HG03354 (cell line): ENCODE measurements around the gene MBD5.

ENCODE experiments used
- ATAC-seq: cut with Tn5 transposase; IDR thresholded peaks from one replicate; pipeline ENCODE4 v1.9.1; 2021; ENCODE audit warnings: mild to moderate bottlenecking; ENCODE audit not compliant: unreplicated experiment, poor library complexity, severe bottlenecking

MBD5 gene

GRCh38 chr2:148375214-148375613 lies 354.3 kb downstream of the MBD5 start:
- ATAC-seq: no peak

- no peak for ATAC-seq
Measured at GRCh38 chr2:148391324-148391723, 370.4 kb downstream of the MBD5 start.

- no peak for ATAC-seq
Measured at GRCh38 chr2:148402786-148403185, 381.9 kb downstream of the MBD5 start.

- ATAC-seq: no peak
Measured at GRCh38 chr2:148410899-148411298, 390.0 kb downstream of the MBD5 start.

DNA sequence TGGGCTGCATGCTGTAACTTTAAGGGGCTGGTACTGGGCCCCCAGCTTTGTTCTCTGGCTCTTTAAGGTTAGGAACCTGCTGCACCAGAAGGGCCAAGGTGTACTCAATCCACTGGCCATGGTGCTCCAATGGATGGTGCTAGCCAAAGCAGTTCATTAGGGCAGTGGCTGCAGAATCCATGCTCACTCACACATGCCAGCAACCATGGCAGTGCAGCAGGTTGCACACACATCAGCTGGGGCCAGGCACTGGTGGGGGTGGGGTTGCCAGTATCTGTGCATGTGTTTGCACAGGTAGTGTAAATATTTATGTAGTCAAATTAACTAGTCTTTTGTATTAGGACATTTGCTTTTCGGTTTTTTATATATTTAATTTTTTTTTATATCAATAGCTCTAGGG lies 395.4 kb downstream of the MBD5 start:
- no peak for ATAC-seq

- no peak for ATAC-seq
Measured at GRCh38 chr2:148430101-148430500, 409.2 kb downstream of the MBD5 start.

GRCh38 chr2:148447877-148448276 lies 427.0 kb downstream of the MBD5 start:
- no peak for ATAC-seq

- no peak for ATAC-seq
Measured at GRCh38 chr2:148450531-148450930, 429.6 kb downstream of the MBD5 start.

DNA sequence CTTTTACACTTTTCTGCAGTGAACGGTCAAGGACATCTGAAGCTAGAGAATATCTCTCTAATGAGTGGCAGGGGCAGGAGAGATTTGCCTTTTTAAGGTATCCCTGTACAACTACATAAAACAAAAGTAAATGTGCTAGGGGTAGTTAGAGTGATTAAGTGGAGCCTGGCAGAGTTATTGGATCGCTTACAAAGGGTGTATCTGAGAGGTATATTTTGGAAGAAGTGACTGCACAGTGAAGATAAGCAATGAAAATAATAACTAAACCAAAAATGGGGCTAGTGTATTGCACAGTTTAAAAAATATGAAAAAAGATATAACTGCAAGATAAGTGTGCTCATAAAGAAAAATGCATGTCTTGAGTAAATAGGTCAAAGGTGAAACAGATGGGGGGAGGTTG lies 430.2 kb downstream of the MBD5 start:
- ATAC-seq: no peak

GRCh38 chr2:148455791-148456190 lies 434.9 kb downstream of the MBD5 start:
- ATAC-seq: no peak

DNA sequence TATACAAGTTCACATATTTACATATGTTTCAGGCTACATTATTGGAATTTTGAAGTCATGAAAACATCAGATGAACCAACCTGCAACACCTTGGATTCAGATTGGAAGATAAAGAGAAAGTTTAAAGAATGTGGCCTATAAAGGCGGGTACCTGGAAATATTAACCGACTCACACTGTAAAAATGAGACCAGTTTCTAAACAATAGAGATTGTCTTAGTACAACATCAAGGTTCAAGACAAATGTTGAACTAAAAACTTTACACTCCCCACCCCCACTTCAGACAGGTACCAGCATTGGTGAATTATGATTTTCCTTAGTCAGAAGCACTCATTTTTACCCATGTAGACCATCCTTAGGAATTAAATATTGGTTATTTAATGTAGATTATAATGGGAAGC lies 437.3 kb downstream of the MBD5 start:
- ATAC-seq: no peak

GRCh38 chr2:148459377-148459778 lies 438.5 kb downstream of the MBD5 start:
- ATAC-seq: no peak

DNA sequence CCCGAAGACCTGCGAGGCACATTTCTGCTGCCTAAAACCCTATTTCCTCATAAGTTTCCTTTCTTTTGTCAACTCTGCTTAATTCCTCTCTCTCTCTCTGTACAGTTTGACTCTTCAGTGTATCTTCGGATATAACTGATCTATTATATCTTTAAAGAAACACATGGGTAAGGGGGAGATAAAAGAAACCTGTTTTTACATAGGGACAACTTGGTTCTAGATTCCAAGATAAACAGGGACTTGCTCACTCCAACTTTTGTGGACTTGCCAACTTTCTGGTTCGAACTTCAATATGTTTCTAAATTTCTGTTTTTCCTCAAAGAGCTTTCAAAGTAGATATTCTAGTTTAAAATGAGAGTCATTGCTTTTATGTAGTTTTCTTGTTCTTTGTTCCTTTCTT lies 441.0 kb downstream of the MBD5 start:
- ATAC-seq: no peak

- ATAC-seq: no peak
Measured at GRCh38 chr2:148475626-148476025, 454.7 kb downstream of the MBD5 start.

GRCh38 chr2:148479398-148479797 lies 458.5 kb downstream of the MBD5 start:
- ATAC-seq: no peak

DNA sequence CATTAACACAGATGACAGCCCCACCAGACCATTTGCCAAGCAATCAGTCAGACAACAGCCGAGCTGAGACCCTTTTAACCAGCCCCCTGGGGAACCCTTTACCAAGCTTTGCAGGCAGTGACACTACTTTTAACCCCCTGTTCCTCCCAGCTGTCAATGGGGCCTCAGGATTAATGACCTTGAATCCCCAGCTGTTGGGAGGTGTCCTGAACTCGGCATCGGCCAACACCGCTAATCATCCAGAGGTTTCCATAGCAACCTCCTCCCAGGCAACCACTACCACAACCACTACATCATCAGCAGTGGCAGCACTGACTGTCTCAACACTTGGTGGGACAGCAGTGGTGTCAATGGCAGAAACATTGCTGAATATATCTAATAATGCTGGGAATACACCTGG lies 462.8 kb downstream of the MBD5 start:
- no peak for ATAC-seq

GRCh38 chr2:148484066-148484465 lies 463.2 kb downstream of the MBD5 start:
- ATAC-seq: no peak

- ATAC-seq: no peak
Measured at GRCh38 chr2:148486655-148487054, 465.8 kb downstream of the MBD5 start.

DNA sequence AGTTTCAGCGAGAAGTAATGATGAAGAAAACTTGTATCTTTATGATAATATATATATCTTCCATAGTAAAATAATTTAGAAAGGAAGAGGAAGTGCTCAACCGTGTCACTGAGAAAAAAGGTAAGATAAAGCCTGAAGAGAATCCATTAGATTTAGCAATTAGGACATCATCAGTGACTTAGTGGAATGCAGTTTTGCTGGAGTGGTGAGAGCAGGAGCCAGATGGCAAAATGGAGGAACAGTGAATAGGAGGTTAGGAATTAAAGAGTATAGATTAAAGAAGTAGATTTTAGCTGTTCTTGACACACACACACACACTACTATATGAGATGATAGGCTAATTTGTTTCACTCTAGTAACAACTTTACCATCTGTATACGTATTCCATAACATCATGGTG lies 466.5 kb downstream of the MBD5 start:
- ATAC-seq: no peak

GRCh38 chr2:148490840-148491439 lies 470.0 kb downstream of the MBD5 start:
- ATAC-seq: no peak

DNA sequence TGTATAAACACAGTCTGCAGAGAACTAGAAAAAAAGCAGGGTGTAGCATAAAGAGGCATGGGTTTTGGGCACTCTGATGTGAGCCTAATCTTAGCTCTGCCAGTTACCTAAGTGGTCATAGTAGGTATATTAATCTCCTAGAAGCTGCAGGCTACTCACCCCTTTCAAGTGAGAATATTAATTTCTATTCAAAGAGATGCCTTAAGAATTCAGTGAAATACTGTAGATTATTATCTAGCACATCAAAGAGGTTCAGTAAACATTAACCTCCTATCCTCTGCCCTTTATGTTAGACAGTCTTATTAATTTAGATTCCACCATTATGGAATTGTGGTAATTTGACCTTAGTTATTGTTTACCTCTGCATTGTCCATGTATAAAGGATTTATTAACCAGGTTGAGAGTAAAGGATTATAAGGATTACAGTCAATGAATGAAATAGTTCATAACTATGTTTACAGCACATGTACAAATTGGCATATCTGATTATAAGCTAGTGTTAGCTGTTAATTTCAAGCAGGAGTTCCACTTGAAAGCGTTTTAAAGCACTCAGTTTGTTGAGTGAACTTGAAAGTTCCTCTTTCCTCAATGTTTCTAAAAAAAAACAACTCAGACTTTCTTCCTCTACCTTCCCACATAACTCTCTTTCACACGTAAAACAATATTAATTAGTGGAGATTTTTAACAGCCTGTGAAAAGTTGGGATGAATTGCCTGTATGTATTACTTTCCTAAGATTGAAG lies 473.1 kb downstream of the MBD5 start:
- peak; percentile 81 for ATAC-seq

DNA sequence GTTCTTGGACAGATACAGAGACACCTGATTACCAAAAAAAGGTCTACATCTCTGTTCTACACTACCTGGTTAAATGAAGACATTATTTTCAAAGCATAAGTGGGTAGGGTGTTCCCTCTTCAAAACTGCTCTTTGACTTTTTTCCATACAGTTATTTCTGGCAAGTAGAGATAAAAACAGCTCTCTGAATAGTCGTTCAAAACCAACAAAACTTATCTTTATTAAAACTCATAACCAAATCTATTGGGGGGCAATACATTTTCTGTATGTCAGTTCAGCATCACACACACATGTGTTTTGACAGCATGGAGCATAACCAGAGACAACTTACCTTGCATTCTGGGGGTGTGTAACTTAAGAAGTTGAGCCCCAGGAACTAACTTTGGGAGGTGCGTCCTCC lies 474.7 kb downstream of the MBD5 start:
- ATAC-seq: no peak
